ENCODE measurements around the gene TERT.

Gene TERT

GRCh38 chr5:1215320-1216096 lies 79.4 kb downstream of the TERT start:
- no peak for DNase-seq

GRCh38 chr5:1214936-1215220 lies 80.0 kb downstream of the TERT start:
- DNase-seq, result no peak

DNA sequence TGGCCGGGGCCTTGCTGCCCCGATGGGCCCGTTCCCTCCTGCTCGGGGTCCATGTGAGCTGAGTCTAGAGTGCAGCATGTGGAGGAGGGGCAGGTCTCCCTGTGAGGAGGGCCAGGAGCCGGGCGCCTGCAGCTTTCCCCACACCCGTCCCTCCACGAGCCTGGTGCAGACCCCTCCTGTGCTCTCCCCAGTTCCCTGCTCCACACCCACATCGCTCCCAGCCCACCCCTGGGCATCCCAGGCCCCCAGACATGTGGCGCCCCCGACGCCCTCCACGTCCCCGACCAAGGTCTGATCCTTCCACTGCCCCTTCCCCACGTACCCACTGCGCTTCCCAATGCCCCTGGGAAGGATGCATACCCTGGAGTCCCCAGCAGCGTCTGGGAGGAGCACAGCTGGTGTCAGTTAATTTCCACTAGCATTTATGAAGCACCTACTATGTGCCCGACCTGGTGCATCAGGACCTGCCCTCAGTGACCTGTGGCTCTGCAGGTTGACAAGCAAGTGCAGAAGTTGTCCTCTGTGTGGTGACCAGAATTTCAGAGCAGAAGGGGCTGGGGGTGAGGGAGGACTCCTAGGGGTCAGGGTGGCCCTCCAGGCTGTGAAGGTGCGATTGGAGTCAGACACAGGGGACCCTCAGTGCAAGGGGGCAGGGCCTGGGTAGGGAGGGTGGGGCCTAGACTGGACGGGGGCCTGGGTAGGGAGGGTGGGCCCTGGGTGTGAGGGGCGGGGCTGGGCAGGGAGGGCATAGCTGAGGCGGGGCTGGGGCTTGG lies 80.5 kb downstream of the TERT start:
- no peak for DNase-seq

GRCh38 chr5:1213508-1214162 lies 81.2 kb downstream of the TERT start:
- no peak for DNase-seq

GRCh38 chr5:1212881-1213280 lies 82.0 kb downstream of the TERT start:
- no peak for DNase-seq

- DNase-seq, result no peak
Observed at GRCh38 chr5:1212271-1212670, 82.6 kb downstream of the TERT start.

DNA sequence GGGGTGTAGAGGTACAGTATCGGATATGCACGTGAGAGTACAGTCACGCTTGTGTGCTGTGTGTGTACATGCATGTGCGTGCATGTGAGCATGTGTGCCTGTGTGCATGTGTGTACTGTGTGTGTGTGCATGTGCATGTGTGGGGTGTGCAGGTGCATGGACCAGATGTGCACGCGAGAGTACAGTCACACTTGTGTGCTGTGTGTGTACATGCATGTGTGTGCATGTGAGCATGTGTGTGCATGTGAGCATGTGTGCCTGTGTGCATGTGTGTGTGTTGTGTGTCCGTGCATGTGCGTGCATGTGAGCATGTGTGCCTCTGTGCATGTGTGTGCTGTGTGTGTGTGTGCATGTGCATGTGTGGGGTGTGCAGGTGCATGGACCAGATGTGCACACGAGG lies 83.2 kb downstream of the TERT start:
- DNase-seq, result no peak

DNA sequence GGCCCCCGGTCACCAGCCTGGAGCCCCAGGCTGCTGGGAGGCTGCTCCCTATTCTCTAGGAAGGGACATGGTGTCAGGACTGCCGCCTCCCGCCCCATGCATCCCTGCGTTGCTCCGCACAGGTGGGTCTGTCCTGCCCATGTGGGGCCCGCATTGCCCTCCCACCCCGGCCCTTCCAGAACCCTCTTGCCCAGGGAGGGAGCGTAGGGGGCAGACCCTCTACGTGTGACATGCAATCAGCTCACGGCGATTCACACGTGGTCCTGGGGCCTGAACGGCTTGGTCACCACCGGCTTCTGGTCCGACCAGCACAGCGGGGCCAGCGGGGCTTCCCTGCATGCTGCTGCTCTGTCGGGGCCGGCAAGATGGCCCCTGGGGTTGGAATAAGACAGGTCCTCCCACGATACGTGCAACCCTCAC lies 84.0 kb downstream of the TERT start:
- DNase-seq, result no peak

- DNase-seq, result no peak
Observed at GRCh38 chr5:1209896-1210776, 84.7 kb downstream of the TERT start.

GRCh38 chr5:1209489-1209852 lies 85.4 kb downstream of the TERT start:
- DNase-seq, result no peak

DNA sequence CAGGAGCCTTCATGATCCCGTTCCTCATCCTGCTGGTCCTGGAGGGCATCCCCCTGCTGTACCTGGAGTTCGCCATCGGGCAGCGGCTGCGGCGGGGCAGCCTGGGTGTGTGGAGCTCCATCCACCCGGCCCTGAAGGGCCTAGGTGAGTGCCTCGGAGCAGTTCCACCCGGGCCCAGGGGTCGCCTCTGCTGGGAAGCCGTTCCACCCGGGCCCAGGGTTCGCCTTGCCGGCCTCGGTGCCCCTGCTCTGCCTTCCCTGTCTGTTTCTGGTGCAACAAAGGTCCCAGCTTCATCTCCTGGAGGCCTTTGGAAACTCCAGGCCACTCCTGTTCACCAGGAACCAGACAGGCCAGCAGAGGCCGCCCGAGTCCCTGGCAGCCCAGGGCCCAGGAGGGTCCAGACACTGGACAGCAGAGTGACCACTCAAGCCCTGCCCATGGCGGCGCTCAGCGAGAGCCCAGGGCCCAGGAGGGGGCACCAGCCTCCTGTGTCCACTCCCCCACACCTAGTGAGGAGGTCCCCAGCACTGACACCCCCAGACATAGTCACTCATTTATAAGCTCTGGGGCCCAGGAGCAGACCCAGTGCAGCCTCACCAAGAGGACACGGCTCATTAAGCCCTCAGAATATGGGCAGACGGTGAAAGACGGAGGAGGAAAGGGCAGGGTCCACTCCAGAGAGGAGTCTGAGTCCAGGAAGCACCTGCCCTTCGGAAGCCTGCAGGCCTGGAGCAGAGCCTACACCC lies 86.0 kb downstream of the TERT start:
- DNase-seq, result peak; percentile 75

- DNase-seq, result no peak
Observed at GRCh38 chr5:1208221-1208742, 86.6 kb downstream of the TERT start.

DNA sequence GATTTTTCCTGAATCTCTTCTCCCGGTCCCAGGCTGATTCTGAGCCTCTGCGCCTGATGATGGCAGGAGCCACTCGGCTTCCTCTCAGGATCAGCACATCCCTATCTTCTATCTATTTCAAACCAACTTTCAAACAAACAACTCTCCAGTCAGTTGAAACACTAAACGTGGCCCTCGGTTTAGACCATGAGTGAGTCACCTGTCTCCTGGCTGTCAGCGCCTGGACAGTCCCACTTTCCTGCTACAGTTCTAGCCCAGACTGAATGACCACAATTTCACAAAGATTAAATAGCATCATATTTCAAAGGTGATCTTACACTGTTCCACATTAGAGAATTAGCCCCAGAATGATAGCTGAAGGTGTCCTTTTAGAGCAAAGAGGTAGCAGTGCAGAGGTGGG lies 87.3 kb downstream of the TERT start:
- DNase-seq, result no peak

GRCh38 chr5:1206521-1207412 lies 88.1 kb downstream of the TERT start:
- no peak for DNase-seq

DNA sequence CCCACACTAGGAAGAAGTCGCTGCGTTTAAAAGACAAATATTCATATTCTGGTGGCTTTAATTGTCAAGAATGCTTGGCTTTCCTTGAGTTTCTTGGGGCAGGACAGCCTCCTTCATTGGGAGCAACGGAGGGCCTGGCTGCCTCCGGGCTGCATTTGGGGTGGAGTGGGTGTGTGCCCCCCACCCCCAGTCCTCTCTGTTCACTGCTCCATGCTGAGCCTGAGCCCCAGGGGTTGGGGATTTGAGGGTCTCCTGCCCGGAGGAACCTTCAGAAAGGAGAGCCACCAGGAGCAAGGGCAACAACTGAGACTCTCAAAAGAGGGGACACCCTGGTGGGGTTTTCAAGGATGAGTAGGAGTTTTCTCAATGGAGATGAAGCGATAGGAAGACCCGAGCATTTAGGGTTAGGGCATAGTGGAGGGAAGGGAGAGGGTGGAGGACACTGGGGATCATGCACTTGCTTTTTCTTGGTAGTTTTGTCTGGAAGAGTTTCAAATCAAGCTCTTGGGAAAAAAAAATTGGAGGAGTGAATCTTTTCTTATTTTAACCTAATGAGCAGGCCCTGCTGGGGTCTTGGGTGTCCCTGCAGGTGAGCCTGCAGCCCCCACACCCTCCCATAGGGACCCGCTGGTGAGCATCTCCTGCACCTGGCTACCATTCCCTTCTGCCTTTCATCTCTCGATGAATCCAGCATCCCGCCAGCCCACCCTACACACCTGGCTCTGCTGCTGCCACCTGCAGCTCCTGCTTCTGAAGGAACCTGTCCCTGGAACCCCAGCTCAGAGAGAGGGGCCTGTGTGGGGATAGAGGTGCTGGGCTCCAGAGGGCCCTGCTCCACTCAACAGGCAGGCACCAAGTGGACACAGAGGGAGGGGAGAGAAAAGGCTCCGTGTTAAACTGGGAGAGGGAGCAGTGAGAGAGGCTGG lies 89.3 kb downstream of the TERT start:
- DNase-seq, result no peak

DNA sequence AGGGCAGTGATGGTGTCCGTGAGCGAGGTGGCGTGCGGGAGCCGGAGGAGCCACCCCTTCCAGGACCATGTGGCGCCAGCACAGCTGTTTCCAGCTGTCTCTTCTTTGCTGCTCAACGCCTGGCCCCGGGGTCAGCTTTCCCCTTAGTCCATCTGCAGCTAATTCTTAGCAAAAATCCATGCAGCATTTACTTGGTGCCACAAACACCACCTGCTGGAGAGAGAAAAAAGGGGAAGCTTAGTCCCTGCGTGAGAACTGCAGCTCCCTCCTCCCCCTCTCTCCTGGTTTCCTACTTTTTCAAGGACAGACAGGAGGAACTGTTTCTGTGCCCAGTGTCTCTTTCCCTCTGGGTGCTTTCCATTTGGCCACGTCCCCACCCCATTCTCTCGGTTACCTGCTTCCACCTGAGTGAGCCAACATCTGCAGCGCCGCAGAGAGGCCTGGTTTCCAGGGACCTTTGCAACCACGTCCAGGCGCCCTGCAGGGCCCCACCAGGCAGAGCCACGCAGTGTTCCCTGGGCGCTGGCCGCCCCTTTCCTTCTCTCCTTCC lies 90.1 kb downstream of the TERT start:
- DNase-seq, result no peak

DNA sequence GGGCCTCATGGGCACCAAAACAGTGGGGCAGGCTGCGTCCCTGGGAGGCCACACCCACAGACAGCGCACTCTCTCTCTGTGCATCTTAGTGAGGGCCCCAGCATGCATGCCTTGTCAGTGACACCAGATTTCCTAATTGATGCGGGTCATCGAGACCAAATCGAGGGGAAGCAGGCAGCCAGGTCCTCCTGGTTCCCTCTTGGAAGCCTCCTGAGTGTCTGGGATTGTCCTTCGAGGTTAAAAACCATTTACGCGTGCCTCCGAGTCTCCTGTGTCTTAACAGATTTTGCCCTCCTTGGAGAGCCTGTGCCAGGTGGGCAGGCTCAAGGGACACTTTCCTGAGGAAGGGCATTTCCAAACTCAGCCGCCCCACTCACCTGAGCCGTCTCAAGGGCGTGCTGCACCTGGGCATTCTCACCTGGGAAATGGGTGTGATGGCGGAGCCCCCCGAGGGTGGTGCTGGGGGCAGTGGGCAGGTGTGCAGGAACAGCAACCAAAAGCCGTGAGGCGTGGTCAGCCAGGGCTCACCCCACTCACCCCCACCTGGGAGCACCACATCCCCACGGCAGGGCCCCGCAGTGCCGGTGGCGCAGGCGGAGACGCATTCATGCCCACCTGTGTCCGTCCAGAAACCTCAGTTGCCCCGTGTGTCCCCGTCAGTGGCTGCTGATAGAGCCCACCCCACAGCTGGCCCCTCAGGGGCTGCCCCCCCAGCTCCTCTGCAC lies 90.7 kb downstream of the TERT start:
- DNase-seq, result no peak

GRCh38 chr5:1203311-1203967 lies 91.4 kb downstream of the TERT start:
- no peak for DNase-seq

Measured in NCI-H510A (cell line).